GM19328 (cell line): ENCODE measurements around the gene ACVR1.
"Not testable (repeated sequence)": the region's sequence is repeated elsewhere in the genome, so short reads cannot be mapped to it uniquely, and the experiment has no call there.

ENCODE experiments used
- ATAC-seq: cut with Tn5 transposase; IDR thresholded peaks from one replicate; pipeline ENCODE4 v1.9.1; 2021; ENCODE audit warnings: mild to moderate bottlenecking, moderate library complexity; ENCODE audit not compliant: unreplicated experiment

The ACVR1 gene

GRCh38 chr2:157894694-157895435 is 18.7 kb upstream of the ACVR1 start:
- ATAC-seq, result no peak

GRCh38 chr2:157893611-157894010 is 17.5 kb upstream of the ACVR1 start:
- ATAC-seq, result no peak

GRCh38 chr2:157891643-157892041 is 15.5 kb upstream of the ACVR1 start:
- no peak for ATAC-seq

- no peak for ATAC-seq
Measured at GRCh38 chr2:157890969-157891642, 15.0 kb upstream of the ACVR1 start.

GRCh38 chr2:157887946-157888345 is 11.8 kb upstream of the ACVR1 start:
- no peak for ATAC-seq

- ATAC-seq, result not testable (repeated sequence)
Measured at GRCh38 chr2:157884533-157884932, 8.4 kb upstream of the ACVR1 start.

GRCh38 chr2:157880927-157881326 is 4.8 kb upstream of the ACVR1 start:
- no peak for ATAC-seq

GRCh38 chr2:157877761-157878400 is 1.8 kb upstream of the ACVR1 start:
- no peak for ATAC-seq

- no peak for ATAC-seq
Measured at GRCh38 chr2:157876786-157877138, 632 bp upstream of the ACVR1 start.

GRCh38 chr2:157875641-157876065 is 477 bp downstream of the ACVR1 start:
- peak; percentile 36 for ATAC-seq

GRCh38 chr2:157874997-157875640 is 1.0 kb downstream of the ACVR1 start:
- ATAC-seq, result no peak

GRCh38 chr2:157874348-157874747 is 1.8 kb downstream of the ACVR1 start:
- no peak for ATAC-seq

GRCh38 chr2:157872791-157873190 is 3.3 kb downstream of the ACVR1 start:
- no peak for ATAC-seq

- ATAC-seq, result no peak
Measured at GRCh38 chr2:157871415-157871814, 4.7 kb downstream of the ACVR1 start.

- no peak for ATAC-seq
Measured at GRCh38 chr2:157868993-157869392, 7.1 kb downstream of the ACVR1 start.

- no peak for ATAC-seq
Measured at GRCh38 chr2:157867703-157868102, 8.4 kb downstream of the ACVR1 start.

GRCh38 chr2:157866666-157867642 is 9.2 kb downstream of the ACVR1 start:
- no peak for ATAC-seq

- ATAC-seq, result no peak
Measured at GRCh38 chr2:157866202-157866601, 9.9 kb downstream of the ACVR1 start.

- ATAC-seq, result no peak
Measured at GRCh38 chr2:157864857-157865430, 11.2 kb downstream of the ACVR1 start.

- no peak for ATAC-seq
Measured at GRCh38 chr2:157858846-157859245, 17.3 kb downstream of the ACVR1 start.
